ENCODE data around the gene STK32C. TPM values are rescaled to one million over a fixed set of nuclear protein-coding genes. Genes with fewer than 3 reads are reported as not detected.

The STK32C gene
- total RNA-seq, 4 donors from 2014 or later = 4.8 to 6.4 (median 5.7) TPM

- TF ChIP-seq, protein P1, sequence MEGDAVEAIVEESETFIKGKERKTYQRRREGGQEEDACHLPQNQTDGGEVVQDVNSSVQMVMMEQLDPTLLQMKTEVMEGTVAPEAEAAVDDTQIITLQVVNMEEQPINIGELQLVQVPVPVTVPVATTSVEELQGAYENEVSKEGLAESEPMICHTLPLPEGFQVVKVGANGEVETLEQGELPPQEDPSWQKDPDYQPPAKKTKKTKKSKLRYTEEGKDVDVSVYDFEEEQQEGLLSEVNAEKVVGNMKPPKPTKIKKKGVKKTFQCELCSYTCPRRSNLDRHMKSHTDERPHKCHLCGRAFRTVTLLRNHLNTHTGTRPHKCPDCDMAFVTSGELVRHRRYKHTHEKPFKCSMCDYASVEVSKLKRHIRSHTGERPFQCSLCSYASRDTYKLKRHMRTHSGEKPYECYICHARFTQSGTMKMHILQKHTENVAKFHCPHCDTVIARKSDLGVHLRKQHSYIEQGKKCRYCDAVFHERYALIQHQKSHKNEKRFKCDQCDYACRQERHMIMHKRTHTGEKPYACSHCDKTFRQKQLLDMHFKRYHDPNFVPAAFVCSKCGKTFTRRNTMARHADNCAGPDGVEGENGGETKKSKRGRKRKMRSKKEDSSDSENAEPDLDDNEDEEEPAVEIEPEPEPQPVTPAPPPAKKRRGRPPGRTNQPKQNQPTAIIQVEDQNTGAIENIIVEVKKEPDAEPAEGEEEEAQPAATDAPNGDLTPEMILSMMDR (IDR thresholded peaks at IDR 0.05) = no peak
- no peak for TF ChIP-seq POLR2A (IDR thresholded peaks at IDR 0.05)
- H3K4me3 ChIP-seq (ENCODE audit: low read depth, poor library complexity, severe bottlenecking) = peak overlapping the region; percentile 71
- WGBS, 2 donors = 4 to 14% methylated on average over 11 to 14 of the region's 16 CpGs
- no peak for DNase-seq (ENCODE audit: low spot score in 2 of 2)
- intact Hi-C loops (cut with DNase I; ENCODE audit: low total_unique reads) = no loop called here
Observed at GRCh38 chr10:132332433-132332754, 24.6 kb upstream of the STK32C start.

GRCh38 chr10:132331601-132332432 is 24.1 kb upstream of the STK32C start, which contains the start of gene LRRC27:
TSS of gene LRRC27 (plus strand) at chr10:132332193. CDS start at chr10:132333525, 1,332 bp downstream.
- peak; percentile 97 to 100 for DNase-seq (ENCODE audit: low spot score in 2 of 2)
- 0 to 1% methylated on average over 20 to 23 of the region's 89 CpGs for WGBS, 2 donors
- peak within 1 kb of the TSS; percentile 73 for H3K4me3 ChIP-seq (ENCODE audit: low read depth, poor library complexity, severe bottlenecking)
- TF ChIP-seq, protein P1 (IDR thresholded peaks at IDR 0.05) = no peak
- no peak for TF ChIP-seq POLR2A (IDR thresholded peaks at IDR 0.05)
- intact Hi-C loops (cut with DNase I; ENCODE audit: low total_unique reads) = no loop called here

GRCh38 chr10:132330486-132330833 is 22.7 kb upstream of the STK32C start:
- intact Hi-C loops (cut with DNase I; ENCODE audit: low total_unique reads) = no loop called here
- H3K4me3 ChIP-seq (ENCODE audit: low read depth, poor library complexity, severe bottlenecking) = no peak overlapping the region
- TF ChIP-seq, protein P1 (IDR thresholded peaks at IDR 0.05) = no peak
- no peak for TF ChIP-seq POLR2A (IDR thresholded peaks at IDR 0.05)
- no peak for DNase-seq (ENCODE audit: low spot score in 2 of 2)
- WGBS, 2 donors = 86 to 91% methylated on average over 8 of the region's 8 CpGs

- 54 to 61% methylated on average over 23 of the region's 23 CpGs for WGBS, 2 donors
- no peak overlapping the region for H3K4me3 ChIP-seq (ENCODE audit: low read depth, poor library complexity, severe bottlenecking)
- TF ChIP-seq POLR2A (IDR thresholded peaks at IDR 0.05) = no peak
- intact Hi-C loops (cut with DNase I; ENCODE audit: low total_unique reads) = no loop called here
- DNase-seq (ENCODE audit: low spot score in 2 of 2) = no peak
Observed at GRCh38 chr10:132329565-132330485, 22.1 kb upstream of the STK32C start.

DNA sequence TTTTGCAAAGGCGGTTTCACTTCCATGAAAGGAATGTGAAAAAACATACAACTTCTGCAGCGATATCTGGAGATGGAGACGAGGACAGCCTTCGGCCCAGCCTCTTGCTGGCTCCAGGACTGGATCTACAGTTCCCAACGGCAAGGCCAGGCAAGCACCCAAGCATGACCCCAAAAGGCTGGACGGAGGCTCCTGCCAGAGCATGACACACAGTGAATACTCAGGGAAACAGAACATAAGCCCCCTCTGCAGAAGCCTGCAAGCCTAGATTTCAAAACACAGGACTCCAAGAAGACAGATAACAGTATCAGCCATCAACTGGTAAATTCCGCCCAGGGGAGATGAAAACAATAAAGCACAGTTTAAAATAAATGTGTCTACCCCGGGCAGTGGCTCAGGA is 21.0 kb upstream of the STK32C start:
- TF ChIP-seq, protein P1 (IDR thresholded peaks at IDR 0.05) = no peak
- TF ChIP-seq POLR2A (IDR thresholded peaks at IDR 0.05) = no peak
- DNase-seq (ENCODE audit: low spot score in 2 of 2) = no peak
- no peak overlapping the region for H3K4me3 ChIP-seq (ENCODE audit: low read depth, poor library complexity, severe bottlenecking)
- intact Hi-C loops (cut with DNase I; ENCODE audit: low total_unique reads) = no loop called here
- WGBS, 2 donors = 59 to 66% methylated on average over 8 of the region's 8 CpGs

- no peak overlapping the region for H3K4me3 ChIP-seq (ENCODE audit: low read depth, poor library complexity, severe bottlenecking)
- TF ChIP-seq, protein P1 (IDR thresholded peaks at IDR 0.05) = no peak
- no peak for TF ChIP-seq POLR2A (IDR thresholded peaks at IDR 0.05)
- intact Hi-C loops (cut with DNase I; ENCODE audit: low total_unique reads) = no loop called here
- DNase-seq (ENCODE audit: low spot score in 2 of 2) = no peak
- 90% methylated on average over 9 of the region's 9 CpGs for WGBS, 2 donors
Observed at GRCh38 chr10:132328106-132328505, 20.4 kb upstream of the STK32C start.
